GM21717 (cell line): ENCODE results near the gene APMAP.
A peak's percentile ranks its signal among the peaks of the same experiment; 100 is the strongest.

Source experiments
- ATAC-seq: cut with Tn5 transposase; IDR thresholded peaks from one replicate; pipeline ENCODE4 v1.9.1; 2021; ENCODE audit warnings: mild to moderate bottlenecking, moderate library complexity; ENCODE audit not compliant: unreplicated experiment

APMAP gene

GRCh38 chr20:24992487-24993205, at the start of gene APMAP:
APMAP (minus strand) TSS chr20:24992751; CDS start chr20:24992688, 63 bp downstream.
- ATAC-seq = peak; percentile 98

GRCh38 chr20:25041813-25042530, 49.4 kb upstream of the APMAP start:
- ATAC-seq = no peak

GRCh38 chr20:25040438-25040831, 47.9 kb upstream of the APMAP start:
- no peak for ATAC-seq

- no peak for ATAC-seq
Measured at GRCh38 chr20:25039697-25040437, 47.3 kb upstream of the APMAP start.

- ATAC-seq = no peak
Measured at GRCh38 chr20:25038591-25039015, 46.1 kb upstream of the APMAP start.

GRCh38 chr20:25038103-25038410, 45.5 kb upstream of the APMAP start:
- no peak for ATAC-seq

- ATAC-seq = no peak
Measured at GRCh38 chr20:25037288-25038102, 44.9 kb upstream of the APMAP start.

- no peak for ATAC-seq
Measured at GRCh38 chr20:25036331-25036936, 43.9 kb upstream of the APMAP start.

GRCh38 chr20:25035921-25036320, 43.4 kb upstream of the APMAP start:
- ATAC-seq = no peak

GRCh38 chr20:25033924-25034300, 41.4 kb upstream of the APMAP start:
- ATAC-seq = no peak

- ATAC-seq = no peak
Measured at GRCh38 chr20:25033265-25033923, 40.8 kb upstream of the APMAP start.

- no peak for ATAC-seq
Measured at GRCh38 chr20:25032478-25033264, 40.1 kb upstream of the APMAP start.

GRCh38 chr20:25032065-25032477, 39.5 kb upstream of the APMAP start:
- ATAC-seq = no peak

- ATAC-seq = no peak
Measured at GRCh38 chr20:25031241-25031640, 38.7 kb upstream of the APMAP start.

- no peak for ATAC-seq
Measured at GRCh38 chr20:25030649-25031207, 38.2 kb upstream of the APMAP start.

- ATAC-seq = no peak
Measured at GRCh38 chr20:25030007-25030648, 37.6 kb upstream of the APMAP start.

GRCh38 chr20:25025986-25026605, 33.5 kb upstream of the APMAP start:
- ATAC-seq = no peak
